Ovary (tissue), 9 donors: Measurements from ENCODE around the gene GPR162. TPM values are rescaled to one million over a fixed set of nuclear protein-coding genes. Genes with fewer than 3 reads are reported as not detected.

Experiments used
- DNase-seq, 5 donors: peaks; one replicate each; pipeline ENCODE4 v3.0.0-alpha.2; 2019 to 2020
- H3K27ac ChIP-seq, 2 donors: fragments of 200-600 bp; one replicate each; pipeline versions ENCODE4 v1.5.1 to v1.8.0; 2019 to 2022
- H3K27me3 ChIP-seq: fragments of 200-600 bp; one replicate; pipeline ENCODE4 v1.8.0; 2022
- H3K36me3 ChIP-seq: fragments of 200-600 bp; sonication (generic); one replicate; pipeline ENCODE4 v1.5.1; 2019
- H3K4me1 ChIP-seq: one replicate; pipeline ENCODE4 v1.8.1; 2013; ENCODE audit warnings: mild to moderate bottlenecking, moderate library complexity; ENCODE audit not compliant: insufficient read depth
- H3K4me3 ChIP-seq: fragments of 200-600 bp; sonication (generic); one replicate; pipeline ENCODE4 v1.5.1; 2017
- H3K9me3 ChIP-seq, 2 donors: fragments of 200-600 bp in 1 of 2; sonication (generic) in 1 of 2; one replicate each; pipeline versions ENCODE4 v1.5.1 to v1.8.1; 2013 to 2019; ENCODE audit warnings: mild to moderate bottlenecking in 1 of 2, moderate library complexity in 1 of 2
- EP300 ChIP-seq: sonication (generic); formaldehyde crosslinking; IDR thresholded peaks from one replicate; pipeline ENCODE4 v1.6.1; 2017; ENCODE audit warnings: antibody characterized with exemption
- POLR2A ChIP-seq: fragments of 450-650 bp; IDR thresholded peaks from one replicate; pipeline ENCODE4 v1.6.1; 2017; ENCODE audit warnings: antibody characterized with exemption, mild to moderate bottlenecking, moderate library complexity
- WGBS, 3 donors: extraction: QIAGEN DNeasy Blood & Tissue Kit in 1 of 3; methylation state at CpG; one replicate each; pipeline versions ENCODE4 v1.1.5 to v1.1.7; 2013 to 2017; 5-methylcytosine and 5-hydroxymethylcytosine counted together
- intact Hi-C, 4 donors: fragments of 100-400 bp; cut with DNase I; formaldehyde crosslinking; loops; one replicate each; pipeline versions ENCODE4 v1.11.0 to v1.15.1; 2022 to 2023
- polyA plus RNA-seq, 2 donors: library from polyadenylated mRNA; stranded (reverse); fragments of 200-250 nt in 1 of 2; fragments of 350-450 nt in 1 of 2; fragmentation: Illumina TruSeq in 1 of 2; extraction: RNeasy Lipid Tissue Mini Kit (QIAGEN cat#74804) in 1 of 2; gene quantifications; one replicate each; pipeline ENCODE4 v1.2.3, GENCODE V29; 2013 to 2014
- total RNA-seq, 7 donors: library from RNA; depleted of rRNA in 2 of 7; stranded (reverse); fragments of >200 nt in 2 of 7; fragmentation: NEBNext Ultra II Directional in 3 of 7; extraction: Animal tissue kit (Norgen Biotek cat#: 25700) in 3 of 7; gene quantifications; one replicate each; pipeline versions ENCODE4 v1.1.0 to v1.2.4, GENCODE V29; 2016 to 2023
- TF ChIP-seq, protein P1 (sequence below), 3 donors: fragments of 450-650 bp in 2 of 3; fragments of 200-600 bp in 1 of 3; IDR thresholded peaks; one replicate each; pipeline versions ENCODE4 v1.5.1 to v1.8.0; 2016 to 2022; ENCODE audit warnings: antibody characterized with exemption in 3 of 3, mild to moderate bottlenecking in 1 of 3
- donor health status: DM: no; HTN: no; CAD: no; lungs with moderate emphysema.
- donor health status: DM: no; HTN: no; CAD: no.
- donor health status: Bipolar disorder and iron deficiency.
- donor health status: DM: yes; HTN: yes; CAD: no.
- donor health status: DM: no; HTN: no; CAD: no.
- donor health status: DM: yes; HTN: yes; CAD: no.

Gene GPR162
- total and polyA plus RNA-seq, 9 donors, result 0.60 to 12.0 (median 7.6) TPM

DNA sequence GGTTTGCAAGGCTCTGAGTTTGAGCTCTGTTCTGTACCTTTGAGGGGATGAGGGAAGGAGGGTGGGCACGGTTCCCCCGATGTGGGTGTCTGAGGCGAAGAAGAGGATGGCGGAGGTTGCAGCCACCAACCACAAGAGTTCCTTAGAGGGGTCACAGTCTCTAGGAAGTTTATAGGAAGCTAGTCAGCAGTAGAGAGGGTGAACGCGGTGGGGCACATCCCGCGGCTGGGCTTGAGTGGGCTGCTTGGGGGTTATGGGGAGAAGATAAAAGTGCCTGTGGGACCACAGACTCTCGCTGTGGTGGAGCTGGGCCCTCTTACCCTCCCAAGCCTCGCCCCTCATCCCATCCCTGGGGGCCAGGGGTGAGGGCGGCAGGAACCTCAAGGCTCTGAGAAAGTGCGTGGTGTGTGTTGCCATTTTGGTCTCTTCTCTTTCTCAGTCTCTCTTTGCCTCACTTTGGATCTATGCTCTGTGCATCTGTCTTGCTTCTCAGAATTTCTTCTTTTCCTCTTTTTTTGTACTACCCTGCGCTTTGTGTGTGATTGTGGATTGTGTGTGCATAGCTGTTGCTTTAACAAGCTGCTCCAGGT, 29.6 kb upstream of the GPR162 start:
- intact Hi-C loops, result no loop called here
- Histone ChIP-seq H3K27me3 (no peaks in the 10 kb centered on the region), H3K9me3 (no peaks in the 10 kb centered on the region), H3K4me1 (no peaks in the 10 kb centered on the region), H3K27ac (no peak overlapping the region), H3K4me3 (no peak overlapping the region), H3K36me3 (no peaks in the 10 kb centered on the region)
- WGBS, 3 donors, result 83 to 88% (median 88%) methylated on average over 13 of the region's 13 CpGs
- DNase-seq, result no peak
- no peak for TF ChIP-seq EP300
- TF ChIP-seq, protein P1, sequence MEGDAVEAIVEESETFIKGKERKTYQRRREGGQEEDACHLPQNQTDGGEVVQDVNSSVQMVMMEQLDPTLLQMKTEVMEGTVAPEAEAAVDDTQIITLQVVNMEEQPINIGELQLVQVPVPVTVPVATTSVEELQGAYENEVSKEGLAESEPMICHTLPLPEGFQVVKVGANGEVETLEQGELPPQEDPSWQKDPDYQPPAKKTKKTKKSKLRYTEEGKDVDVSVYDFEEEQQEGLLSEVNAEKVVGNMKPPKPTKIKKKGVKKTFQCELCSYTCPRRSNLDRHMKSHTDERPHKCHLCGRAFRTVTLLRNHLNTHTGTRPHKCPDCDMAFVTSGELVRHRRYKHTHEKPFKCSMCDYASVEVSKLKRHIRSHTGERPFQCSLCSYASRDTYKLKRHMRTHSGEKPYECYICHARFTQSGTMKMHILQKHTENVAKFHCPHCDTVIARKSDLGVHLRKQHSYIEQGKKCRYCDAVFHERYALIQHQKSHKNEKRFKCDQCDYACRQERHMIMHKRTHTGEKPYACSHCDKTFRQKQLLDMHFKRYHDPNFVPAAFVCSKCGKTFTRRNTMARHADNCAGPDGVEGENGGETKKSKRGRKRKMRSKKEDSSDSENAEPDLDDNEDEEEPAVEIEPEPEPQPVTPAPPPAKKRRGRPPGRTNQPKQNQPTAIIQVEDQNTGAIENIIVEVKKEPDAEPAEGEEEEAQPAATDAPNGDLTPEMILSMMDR (IDR thresholded peaks at IDR 0.05), result no peak
- no peak for TF ChIP-seq POLR2A

- TF ChIP-seq POLR2A (no peak), EP300 (no peak)
- TF ChIP-seq, protein P1 (IDR thresholded peaks at IDR 0.05), result no peak
- intact Hi-C loops, result no loop called here
- no peak for DNase-seq
- no peak overlapping the region for H3K4me3 ChIP-seq
- H3K9me3 ChIP-seq, result no peaks in the 10 kb centered on the region
- no peaks in the 10 kb centered on the region for H3K27me3 ChIP-seq
- no peak overlapping the region for H3K27ac ChIP-seq
- H3K4me1 ChIP-seq, result no peaks in the 10 kb centered on the region
- WGBS, 3 donors, result 14 to 23% (median 21%) methylated on average over 12 of the region's 12 CpGs
- H3K36me3 ChIP-seq, result no peaks in the 10 kb centered on the region
Measured at GRCh38 chr12:6792522-6793201, 29.0 kb upstream of the GPR162 start.

GRCh38 chr12:6795088-6795487, 26.5 kb upstream of the GPR162 start:
- WGBS, 3 donors, result 53 to 62% (median 57%) methylated on average over 2 of the region's 2 CpGs
- Histone ChIP-seq H3K4me3 (no peak overlapping the region), H3K4me1 (no peaks in the 10 kb centered on the region), H3K9me3 (no peaks in the 10 kb centered on the region), H3K27me3 (no peaks in the 10 kb centered on the region), H3K36me3 (no peaks in the 10 kb centered on the region), H3K27ac (no peak overlapping the region)
- TF ChIP-seq, protein P1 (IDR thresholded peaks at IDR 0.05), result no peak
- TF ChIP-seq POLR2A (no peak), EP300 (no peak)
- DNase-seq, result no peak
- intact Hi-C loops, result no loop called here

DNA sequence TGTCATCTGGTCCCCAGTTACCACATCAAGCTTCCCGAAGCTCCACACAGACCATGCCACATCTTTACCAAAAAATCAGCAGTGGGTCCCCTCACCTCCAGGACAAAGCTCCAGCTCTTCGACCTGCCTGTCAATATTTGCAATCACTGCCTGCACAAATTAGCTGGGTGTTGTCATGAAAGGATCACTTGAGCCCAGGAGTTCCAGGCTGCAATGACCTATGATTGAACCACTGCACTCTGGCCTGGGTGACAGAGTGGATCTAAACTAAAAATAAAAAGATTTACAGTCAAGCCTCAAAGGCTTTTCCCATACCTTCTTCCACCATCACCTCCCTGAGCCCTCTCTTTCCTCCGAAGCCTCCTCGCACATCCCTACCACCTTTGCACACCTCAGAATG, 25.0 kb upstream of the GPR162 start:
- no peaks in the 10 kb centered on the region for H3K27me3 ChIP-seq
- 90 to 96% (median 94%) methylated on average over 4 of the region's 4 CpGs for WGBS, 3 donors

More for the DNA sequence above, 25.0 kb upstream of the GPR162 start:
- Histone ChIP-seq H3K4me1 (no peaks in the 10 kb centered on the region), H3K27ac (no peak overlapping the region), H3K9me3 (no peaks in the 10 kb centered on the region), H3K36me3 (no peaks in the 10 kb centered on the region), H3K4me3 (no peak overlapping the region)
- DNase-seq, result no peak
- no peak for TF ChIP-seq EP300
- TF ChIP-seq, protein P1 (IDR thresholded peaks at IDR 0.05), result no peak
- TF ChIP-seq POLR2A, result no peak
- intact Hi-C loops, result no loop called here
